Loucy (cell line): Measurements from ENCODE around the gene EFL1.
"Not testable (repeated sequence)": the region's sequence is repeated elsewhere in the genome, so short reads cannot be mapped to it uniquely, and the experiment has no call there.

ENCODE experiments used
- CTCF ChIP-seq: fragments of 200-600 bp; sonication (generic); conservative IDR thresholded peaks from 2 replicates; pipeline ENCODE4 v1.5.1; 2014; ENCODE audit warnings: mild to moderate bottlenecking, antibody characterized with exemption, low read length
- EZH2phosphoT487 ChIP-seq: fragments of 200-600 bp; IDR thresholded peaks from 2 replicates; pipeline ENCODE4 v1.6.1; 2018; ENCODE audit warnings: antibody characterized with exemption, mild to moderate bottlenecking, moderate library complexity, borderline replicate concordance

- TF ChIP-seq CTCF, EZH2phosphoT487: not testable (repeated sequence)
Measured at GRCh38 chr15:82194488-82194887, 68.0 kb downstream of the EFL1 start.
